Ureter (tissue), 1 donor: ENCODE results near the gene RTKN2. TPM values are rescaled to one million over a fixed set of nuclear protein-coding genes. Genes with fewer than 3 reads are reported as not detected.
A peak's percentile ranks its signal among the peaks of the same experiment; 100 is the strongest.
"Not testable (repeated sequence)": the region's sequence is repeated elsewhere in the genome, so short reads cannot be mapped to it uniquely, and the experiment has no call there.

Experiments
- DNase-seq: peaks from one replicate; pipeline ENCODE4 v3.0.0-alpha.2; 2020; ENCODE audit warnings: low spot score
- total RNA-seq: library from RNA; stranded (reverse); gene quantifications from one replicate; pipeline ENCODE4 v1.2.4, GENCODE V29; 2023
- donor health status: DM: yes; HTN: yes; CAD: no.

RTKN2 gene
- total RNA-seq, 1 donor from 2014 or later = 0.78 TPM

DNA sequence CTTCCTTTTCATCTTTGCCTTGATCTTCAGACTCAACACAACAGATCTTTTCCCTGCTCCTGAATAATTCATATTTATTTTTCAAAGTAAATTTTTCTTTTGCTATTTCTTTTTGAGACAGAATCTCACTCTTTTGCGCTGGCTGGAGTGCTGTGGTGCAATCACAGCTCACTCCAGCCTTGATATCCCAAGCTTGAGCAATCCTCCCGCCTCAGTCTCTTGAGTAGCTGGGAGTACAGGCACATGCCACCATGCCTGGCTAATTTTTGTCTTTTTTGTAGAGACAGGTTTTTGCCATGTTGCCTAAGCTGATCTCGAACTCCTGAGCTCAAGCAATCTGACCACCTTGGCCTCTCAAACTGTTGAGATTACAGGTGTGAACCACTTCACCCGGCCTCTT, 9.2 kb downstream of the RTKN2 start:
- no peak for DNase-seq

DNA sequence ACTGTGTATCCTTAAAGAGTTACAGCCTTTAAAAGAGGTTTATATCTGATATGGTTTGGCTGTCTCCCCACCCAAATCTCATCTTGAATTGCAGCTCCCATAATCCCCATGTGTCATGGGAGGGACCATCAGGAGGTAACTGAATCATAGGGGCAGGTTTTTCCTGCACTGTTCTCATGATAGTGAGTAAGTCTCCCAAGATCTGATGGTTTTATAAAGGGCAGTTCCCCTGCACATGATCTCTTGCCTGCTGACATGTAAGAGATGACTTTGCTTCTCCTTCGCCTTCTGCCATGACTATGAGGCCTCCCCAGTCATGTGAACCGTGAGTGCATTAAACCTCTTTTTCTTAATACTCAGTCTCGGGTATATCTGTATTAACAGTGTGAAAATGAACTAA, 9.7 kb downstream of the RTKN2 start:
- DNase-seq = no peak

DNA sequence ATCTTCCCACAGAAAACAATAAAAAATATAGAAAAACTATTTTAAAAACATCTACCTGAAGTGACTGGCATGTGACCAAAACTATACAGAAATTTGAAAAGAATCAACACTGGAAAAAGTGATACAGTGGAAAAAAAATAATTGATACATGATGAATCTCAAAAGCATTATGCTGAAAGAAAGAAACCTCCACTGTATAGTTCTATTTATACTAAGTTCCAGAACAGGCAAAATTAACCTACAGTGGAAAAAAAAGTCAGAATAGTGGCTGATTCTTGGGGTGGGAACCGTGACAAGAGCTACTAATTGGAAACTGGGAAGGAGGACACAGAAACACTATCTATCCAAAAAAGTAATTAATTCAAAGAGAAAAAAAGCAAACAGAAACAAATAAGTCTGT, 14.9 kb downstream of the RTKN2 start:
- DNase-seq = no peak

DNA sequence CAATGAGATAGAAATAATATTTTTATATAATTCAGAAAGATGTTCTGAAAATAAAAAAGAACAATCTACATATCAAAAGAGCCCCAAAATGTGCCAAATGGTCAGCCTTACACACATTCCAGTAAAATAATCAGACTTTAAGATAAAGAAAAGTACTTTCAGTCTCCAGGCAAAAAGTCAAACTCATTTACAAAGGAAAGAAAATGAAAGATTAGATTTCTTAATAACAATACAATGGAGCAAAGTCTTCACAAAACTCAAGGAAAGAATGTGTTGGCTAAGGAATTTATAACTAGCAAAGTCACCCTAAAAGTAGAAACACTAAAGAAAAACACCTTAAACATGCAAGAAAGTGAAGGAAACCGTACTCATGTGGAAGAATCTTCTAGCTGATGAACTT, 16.6 kb downstream of the RTKN2 start:
- DNase-seq = no peak

- no peak for DNase-seq
Observed at GRCh38 chr10:62250594-62251198, 17.9 kb downstream of the RTKN2 start.

DNA sequence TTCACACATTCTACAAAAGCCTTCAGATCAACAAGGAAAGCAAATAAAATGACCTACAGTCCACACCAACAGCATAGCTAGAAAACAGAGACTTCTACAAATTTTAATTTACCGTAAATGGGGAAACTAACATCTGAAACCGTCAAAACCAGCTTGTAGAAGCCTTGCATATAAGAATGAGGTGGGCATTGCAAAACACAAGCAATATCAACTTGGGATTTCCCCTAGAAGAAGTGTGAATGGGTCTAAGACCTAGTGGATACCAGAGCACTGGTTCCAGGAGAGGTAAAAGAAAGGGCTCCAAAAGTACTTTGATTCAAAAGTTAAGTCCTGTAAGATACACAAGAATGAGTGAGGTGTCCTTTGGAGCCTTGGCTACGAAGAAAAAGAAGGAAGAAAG, 18.7 kb downstream of the RTKN2 start:
- no peak for DNase-seq

DNA sequence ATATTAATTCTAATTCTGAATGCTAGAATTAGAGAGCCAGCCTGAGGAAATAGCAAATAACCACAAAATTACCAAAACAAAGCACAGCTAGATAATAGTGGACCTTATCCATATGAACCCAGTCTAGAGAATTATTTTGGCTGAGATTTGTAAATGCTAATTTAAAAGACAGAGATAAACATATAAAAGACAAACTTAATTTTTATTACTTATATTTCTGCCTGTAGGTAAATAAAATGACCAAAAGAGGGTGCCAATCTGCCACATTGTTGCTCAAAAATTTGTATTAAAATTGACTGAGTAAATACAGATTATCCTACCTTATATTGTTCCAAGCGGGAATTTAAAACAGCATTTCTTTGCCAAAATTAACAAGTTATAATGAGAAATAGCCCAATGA, 20.2 kb downstream of the RTKN2 start:
- no peak for DNase-seq

- peak; percentile 52 for DNase-seq
Observed at GRCh38 chr10:62244785-62245467, 23.7 kb downstream of the RTKN2 start.

GRCh38 chr10:62244088-62244487, 24.6 kb downstream of the RTKN2 start:
- no peak for DNase-seq

DNA sequence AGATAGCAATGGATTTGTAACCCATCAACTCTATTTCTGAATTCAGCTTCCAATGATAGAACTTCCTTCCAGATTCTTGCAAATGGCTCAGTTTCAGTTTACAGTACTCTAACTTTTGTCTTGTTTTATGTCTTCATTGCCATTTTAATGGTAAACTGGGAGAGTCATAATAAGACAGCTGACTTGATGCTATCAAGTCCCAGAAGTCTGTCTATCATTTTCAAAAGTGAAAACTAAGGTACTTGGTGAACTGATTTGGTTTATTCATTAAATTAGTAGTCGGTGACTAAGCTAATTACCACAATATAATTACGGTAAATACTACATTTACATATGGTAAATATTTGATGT, 25.0 kb downstream of the RTKN2 start:
- no peak for DNase-seq

- DNase-seq = not testable (repeated sequence)
Observed at GRCh38 chr10:62242965-62243646, 25.5 kb downstream of the RTKN2 start.

GRCh38 chr10:62241521-62241920, 27.1 kb downstream of the RTKN2 start:
- not testable (repeated sequence) for DNase-seq

- no peak for DNase-seq
Observed at GRCh38 chr10:62239994-62240393, 28.6 kb downstream of the RTKN2 start.

DNA sequence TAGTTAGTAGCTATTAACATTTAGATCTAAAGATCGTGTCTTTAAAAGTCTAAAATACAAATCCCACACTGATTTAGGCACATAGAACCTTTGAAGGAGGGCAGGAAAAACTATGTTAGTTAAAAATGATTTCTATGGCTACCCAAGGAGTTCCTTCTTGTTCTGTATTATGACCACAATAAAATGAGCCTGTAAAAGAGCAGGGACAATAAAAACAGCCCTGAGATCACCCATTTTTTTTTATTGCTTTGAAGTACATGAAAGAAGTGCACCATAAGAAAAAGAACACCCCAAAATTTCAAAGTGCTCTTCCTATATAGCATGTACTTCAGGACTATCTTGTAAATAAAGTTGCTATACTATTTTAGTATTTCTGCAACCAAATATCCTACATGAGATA, 29.8 kb downstream of the RTKN2 start:
- no peak for DNase-seq

- DNase-seq = no peak
Observed at GRCh38 chr10:62237966-62238365, 30.7 kb downstream of the RTKN2 start.

DNA sequence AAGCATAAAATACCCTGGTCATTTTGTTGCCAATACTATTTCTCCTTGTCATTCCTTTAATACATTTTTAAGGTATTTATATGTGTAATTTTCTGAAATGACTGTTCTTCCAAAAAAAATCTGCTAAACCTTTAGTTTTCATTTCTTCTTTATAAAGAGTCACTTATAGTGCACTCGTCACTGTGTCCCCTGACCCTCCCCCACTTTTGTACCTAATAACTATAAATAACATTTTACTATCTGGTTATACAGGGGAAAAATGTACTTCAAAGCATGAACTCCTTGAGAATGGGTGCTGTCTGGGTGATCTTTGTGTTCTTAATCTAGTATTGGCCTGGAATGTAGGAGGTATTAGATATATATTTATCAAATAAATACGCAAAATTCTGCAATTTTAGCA, 31.1 kb downstream of the RTKN2 start:
- no peak for DNase-seq

DNA sequence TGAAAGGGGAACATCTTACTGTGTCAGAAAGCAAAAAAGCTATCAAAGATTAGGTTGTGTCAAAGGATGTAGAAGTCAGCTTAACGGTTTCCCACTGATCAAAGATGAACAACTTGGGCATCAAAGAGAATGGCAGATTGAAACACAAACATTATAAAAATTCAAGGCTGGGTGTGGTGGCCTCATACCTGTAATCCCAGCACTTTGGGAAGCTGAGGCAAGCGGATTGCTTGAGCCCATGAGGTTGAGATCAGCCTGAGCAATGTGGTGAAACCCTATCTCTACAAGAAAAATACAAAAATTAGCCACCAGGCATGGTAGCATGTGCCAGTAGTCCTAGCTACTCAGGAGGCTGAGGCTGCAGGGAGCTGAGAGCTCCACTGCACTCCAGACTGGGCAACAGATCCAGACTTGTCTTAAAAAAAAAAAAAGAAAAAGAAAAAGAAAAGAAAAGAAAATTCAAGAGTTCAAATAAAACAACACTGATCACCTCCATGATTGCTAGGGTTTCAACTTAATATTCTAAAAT, 34.5 kb downstream of the RTKN2 start:
- no peak for DNase-seq

GRCh38 chr10:62233356-62234076, 35.1 kb downstream of the RTKN2 start:
- no peak for DNase-seq

GRCh38 chr10:62231805-62232204, 36.8 kb downstream of the RTKN2 start:
- no peak for DNase-seq

GRCh38 chr10:62231371-62231770, 37.3 kb downstream of the RTKN2 start:
- no peak for DNase-seq

- no peak for DNase-seq
Observed at GRCh38 chr10:62230344-62231121, 38.1 kb downstream of the RTKN2 start.

- DNase-seq = no peak
Observed at GRCh38 chr10:62225362-62225761, 43.3 kb downstream of the RTKN2 start.
